Cardiac muscle cell (in vitro differentiated cells and primary cell): ENCODE results near the gene SMARCA5. TPM values are rescaled to one million over a fixed set of nuclear protein-coding genes. Genes with fewer than 3 reads are reported as not detected.

ENCODE experiments used
- DNase-seq, 2 donors: peaks; one replicate each; pipeline versions ENCODE4 v3.0.0 to v3.0.0-alpha.2; 2010 to 2017; ENCODE audit warnings: low read depth in 1 of 2, low spot score in 1 of 2
- H3K27ac ChIP-seq: fragments of 200-600 bp; sonication (generic); 2 replicates; pipeline ENCODE4 v1.5.1; 2016
- H3K27me3 ChIP-seq: fragments of 200-600 bp; sonication (generic); 2 replicates; pipeline ENCODE4 v1.6.0; 2016; ENCODE audit warnings: control low read depth
- H3K36me3 ChIP-seq: fragments of 200-600 bp; sonication (generic); 2 replicates; pipeline ENCODE4 v1.5.1; 2016; ENCODE audit warnings: control low read depth
- H3K4me1 ChIP-seq: fragments of 200-600 bp; sonication (generic); 2 replicates; pipeline ENCODE4 v1.8.1; 2017; ENCODE audit warnings: low read depth, mild to moderate bottlenecking, mixed run types
- H3K4me3 ChIP-seq: fragments of 200-600 bp; sonication (generic); 2 replicates; pipeline ENCODE4 v1.5.1; 2016; ENCODE audit warnings: mild to moderate bottlenecking
- H3K9me3 ChIP-seq: fragments of 200-600 bp; sonication (generic); 2 replicates; pipeline ENCODE4 v1.5.1; 2017; ENCODE audit warnings: low read depth, mild to moderate bottlenecking, control low read depth
- polyA plus RNA-seq: library from polyadenylated mRNA; unstranded; fragments of >200 nt; fragmentation: Nextera tagmentation; extraction: Ambion mirVana; gene quantifications from 2 replicates; pipeline ENCODE4 v1.2.1, GENCODE V29; 2016
- total RNA-seq: library from RNA; depleted of rRNA; stranded (reverse); fragments of >200 nt; gene quantifications from 2 replicates; pipeline ENCODE4 v1.2.3, GENCODE V29; 2016
- TF ChIP-seq, protein P1 (sequence below): IDR thresholded peaks from 2 replicates; pipeline ENCODE4 v1.5.1; 2012; ENCODE audit warnings: low read depth, mild to moderate bottlenecking, low read length

SMARCA5 gene
- total and polyA plus RNA-seq, 2 experiments from 2014 or later = 45.3 to 49.6 TPM

DNA sequence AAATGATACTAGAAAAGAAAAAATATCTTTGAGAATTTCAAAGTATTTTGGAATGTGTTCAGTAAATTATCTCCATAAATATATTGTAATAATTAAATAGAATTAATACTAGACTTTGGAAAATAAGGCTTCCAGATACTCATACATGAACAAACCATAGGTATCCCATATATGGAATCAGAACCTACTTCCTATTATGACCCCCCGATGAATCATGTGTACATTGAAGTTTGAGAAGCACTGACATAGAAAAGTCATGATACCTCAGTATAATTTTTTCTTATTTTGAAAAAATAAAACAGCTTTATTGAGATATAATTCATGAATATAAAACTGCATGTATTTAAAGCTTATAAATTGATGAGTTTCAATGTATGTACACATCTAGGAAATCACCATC lies 27.2 kb upstream of the SMARCA5 start:
- Histone ChIP-seq H3K27me3 (no peaks in the 10 kb centered on the region), H3K27ac (no peak overlapping the region), H3K4me1 (no peaks in the 10 kb centered on the region), H3K4me3 (no peak overlapping the region), H3K9me3 (no peaks in the 10 kb centered on the region), H3K36me3 (no peaks in the 10 kb centered on the region)
- TF ChIP-seq, protein P1, sequence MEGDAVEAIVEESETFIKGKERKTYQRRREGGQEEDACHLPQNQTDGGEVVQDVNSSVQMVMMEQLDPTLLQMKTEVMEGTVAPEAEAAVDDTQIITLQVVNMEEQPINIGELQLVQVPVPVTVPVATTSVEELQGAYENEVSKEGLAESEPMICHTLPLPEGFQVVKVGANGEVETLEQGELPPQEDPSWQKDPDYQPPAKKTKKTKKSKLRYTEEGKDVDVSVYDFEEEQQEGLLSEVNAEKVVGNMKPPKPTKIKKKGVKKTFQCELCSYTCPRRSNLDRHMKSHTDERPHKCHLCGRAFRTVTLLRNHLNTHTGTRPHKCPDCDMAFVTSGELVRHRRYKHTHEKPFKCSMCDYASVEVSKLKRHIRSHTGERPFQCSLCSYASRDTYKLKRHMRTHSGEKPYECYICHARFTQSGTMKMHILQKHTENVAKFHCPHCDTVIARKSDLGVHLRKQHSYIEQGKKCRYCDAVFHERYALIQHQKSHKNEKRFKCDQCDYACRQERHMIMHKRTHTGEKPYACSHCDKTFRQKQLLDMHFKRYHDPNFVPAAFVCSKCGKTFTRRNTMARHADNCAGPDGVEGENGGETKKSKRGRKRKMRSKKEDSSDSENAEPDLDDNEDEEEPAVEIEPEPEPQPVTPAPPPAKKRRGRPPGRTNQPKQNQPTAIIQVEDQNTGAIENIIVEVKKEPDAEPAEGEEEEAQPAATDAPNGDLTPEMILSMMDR = no peak
- no peak for DNase-seq

DNA sequence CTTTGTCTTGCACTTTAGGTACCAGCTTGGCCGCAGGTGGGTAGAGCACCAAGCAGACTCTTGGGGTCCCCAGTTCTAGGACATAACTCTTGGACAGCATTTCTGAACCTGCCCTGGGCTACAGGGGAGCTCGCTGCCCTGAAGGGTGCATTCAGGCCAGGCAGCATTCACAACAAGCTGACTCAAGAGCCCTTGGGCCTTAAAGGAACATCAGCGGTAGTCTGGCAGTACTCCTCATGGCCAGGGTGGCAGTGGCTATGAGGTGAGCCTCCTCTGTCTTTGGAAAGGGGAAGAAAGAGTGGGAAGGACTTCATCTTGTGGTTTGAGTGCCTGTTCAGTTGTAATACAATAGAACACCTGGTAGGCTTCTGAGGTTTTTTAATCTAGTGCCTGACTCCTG lies 24.8 kb upstream of the SMARCA5 start:
- H3K36me3 ChIP-seq = no peaks in the 10 kb centered on the region
- H3K27me3 ChIP-seq = no peaks in the 10 kb centered on the region
- no peaks in the 10 kb centered on the region for H3K9me3 ChIP-seq
- no peak for DNase-seq
- H3K4me1 ChIP-seq = no peaks in the 10 kb centered on the region
- H3K4me3 ChIP-seq = no peak overlapping the region
- TF ChIP-seq, protein P1 = no peak
- H3K27ac ChIP-seq = no peak overlapping the region

DNA sequence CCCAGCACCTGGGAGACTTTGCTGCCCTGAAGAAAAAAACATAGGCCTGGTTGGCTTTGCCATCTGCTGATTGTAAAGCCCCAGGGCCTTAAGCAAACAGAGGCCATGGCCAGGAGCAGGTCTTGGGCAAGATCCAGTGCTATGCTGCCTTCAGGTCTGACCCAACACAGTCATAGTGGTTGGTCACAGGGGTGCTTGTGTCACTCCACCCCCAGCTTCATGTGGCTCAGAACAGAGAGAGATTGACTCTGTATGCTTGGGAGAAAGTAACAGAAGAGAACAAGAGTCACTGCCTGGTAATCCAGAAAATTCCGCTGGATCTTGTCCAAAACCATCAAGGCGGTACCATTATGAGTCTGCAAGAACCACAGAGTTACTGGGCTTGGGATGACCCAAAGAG lies 24.4 kb upstream of the SMARCA5 start:
- Histone ChIP-seq H3K4me1 (no peaks in the 10 kb centered on the region), H3K27ac (no peak overlapping the region), H3K9me3 (no peaks in the 10 kb centered on the region), H3K36me3 (no peaks in the 10 kb centered on the region), H3K4me3 (no peak overlapping the region), H3K27me3 (no peaks in the 10 kb centered on the region)
- DNase-seq = no peak
- TF ChIP-seq, protein P1 = no peak

DNA sequence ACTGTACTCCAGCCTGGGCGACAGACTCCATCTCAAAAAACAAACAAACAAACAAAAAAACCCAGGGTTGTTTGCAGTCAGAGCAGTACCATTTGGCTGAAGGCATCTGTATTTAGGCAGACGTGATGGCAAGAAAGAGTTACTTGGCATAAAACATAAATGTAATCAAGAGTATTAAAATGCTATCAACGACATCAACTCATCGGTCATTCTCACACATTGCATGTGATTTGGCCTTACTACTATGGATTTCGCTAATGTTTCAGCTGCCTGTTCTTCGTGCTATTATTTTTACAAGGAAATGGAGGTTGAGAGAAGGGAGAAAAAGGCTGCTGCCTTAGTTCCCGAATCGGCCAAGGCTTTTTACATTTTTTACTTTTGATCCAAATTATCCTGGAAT lies 15.5 kb upstream of the SMARCA5 start:
- no peaks in the 10 kb centered on the region for H3K27me3 ChIP-seq
- TF ChIP-seq, protein P1 = no peak
- no peaks in the 10 kb centered on the region for H3K4me1 ChIP-seq

DNA sequence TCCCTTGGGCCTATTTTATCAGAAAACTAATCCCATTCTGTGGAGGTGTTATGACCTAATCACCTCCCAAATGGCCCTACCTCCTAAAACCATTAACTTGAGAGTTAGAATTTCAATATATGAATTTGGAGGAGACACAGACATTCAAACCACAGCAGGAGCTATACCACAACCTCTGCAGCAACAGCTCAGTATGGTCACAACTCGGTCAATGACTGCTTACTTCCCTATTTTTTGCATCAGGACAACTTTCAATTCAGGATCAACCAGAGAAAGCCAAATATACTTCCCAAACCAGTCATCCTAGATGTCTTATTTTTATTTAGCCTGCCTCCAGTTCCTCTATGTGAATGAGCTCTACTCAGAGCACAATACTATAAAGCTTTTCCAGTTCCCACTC lies 11.3 kb upstream of the SMARCA5 start:
- DNase-seq = no peak
- Histone ChIP-seq H3K9me3 (no peaks in the 10 kb centered on the region), H3K27me3 (no peaks in the 10 kb centered on the region), H3K27ac (no peak overlapping the region), H3K4me3 (no peak overlapping the region), H3K4me1 (no peaks in the 10 kb centered on the region), H3K36me3 (no peaks in the 10 kb centered on the region)
- TF ChIP-seq, protein P1 = no peak

More for the DNA sequence above, 15.5 kb upstream of the SMARCA5 start:
- Histone ChIP-seq H3K9me3 (no peaks in the 10 kb centered on the region), H3K36me3 (no peaks in the 10 kb centered on the region), H3K4me3 (no peak overlapping the region), H3K27ac (no peak overlapping the region)
- DNase-seq = no peak

DNA sequence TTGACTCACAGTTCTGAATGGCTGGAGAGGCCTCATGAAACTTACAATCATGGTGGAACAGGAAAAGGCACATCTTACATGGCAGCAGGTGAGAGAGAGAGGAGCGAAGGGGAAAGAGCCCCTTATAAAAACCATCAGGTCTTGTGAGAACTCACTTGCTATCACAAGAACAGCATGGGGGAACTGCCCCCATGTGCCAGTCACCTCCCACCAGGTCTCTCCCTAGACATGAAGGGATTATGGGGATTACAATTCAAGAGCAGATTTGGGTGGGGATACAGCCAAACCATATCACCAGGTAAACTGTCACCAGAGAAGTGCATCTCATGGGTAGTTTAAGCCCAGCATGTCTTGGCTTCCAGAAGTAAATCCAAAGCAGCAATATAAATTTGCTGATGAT lies 7.5 kb upstream of the SMARCA5 start:
- no peaks in the 10 kb centered on the region for H3K27me3 ChIP-seq
- H3K9me3 ChIP-seq = no peaks in the 10 kb centered on the region
- H3K4me1 ChIP-seq = no peaks in the 10 kb centered on the region
- no peak overlapping the region for H3K27ac ChIP-seq
- no peak for DNase-seq
- H3K36me3 ChIP-seq = no peaks in the 10 kb centered on the region
- TF ChIP-seq, protein P1 = no peak
- H3K4me3 ChIP-seq = no peak overlapping the region
